B cell (primary cell): ENCODE results near the gene KCNS3. TPM values are rescaled to one million over a fixed set of nuclear protein-coding genes. Genes with fewer than 3 reads are reported as not detected.

Source experiments
- ATAC-seq: fragments of 200-7000 bp; cut with Tn5 transposase; one replicate; pipeline ENCODE4 v1.10.0; 2021; ENCODE audit warnings: low read depth, mild to moderate bottlenecking, moderate number of reproducible peaks, moderate library complexity
- CTCF ChIA-PET: fragments of 350-600 bp; sonication (Branson Sonifier 250); formaldehyde crosslinking; loops from one replicate; lab custom pipeline; 2021; ENCODE audit warnings: antibody characterized with exemption, inconsistent platforms; lab: Charles Lee
- POLR2A ChIA-PET: fragments of 350-600 bp; sonication (Branson Sonifier 250); formaldehyde crosslinking; loops from one replicate; lab custom pipeline; 2021; ENCODE audit warnings: antibody characterized with exemption; lab: Charles Lee
- DNase-seq: peaks from one replicate; pipeline ENCODE4 v3.0.0; 2013
- H2AFZ ChIP-seq: 2 replicates; pipeline ENCODE4 v1.6.1; 2012; ENCODE audit warnings: mild to moderate bottlenecking, low read depth, low read length; ENCODE audit not compliant: insufficient read depth, poor library complexity, severe bottlenecking
- H3K27ac ChIP-seq, 2 donors: 1 replicate in 1 of 2; 2 replicates in 1 of 2; pipeline ENCODE4 v1.5.1; 2012 to 2013; ENCODE audit warnings: low read length in 2 of 2, mild to moderate bottlenecking in 2 of 2, moderate library complexity in 1 of 2
- H3K27me3 ChIP-seq, 4 experiments: fragments of 200-600 bp in 1 of 4; sonication (generic) in 1 of 4; replicated peaks in 1 of 4; 1 replicate in 2 of 4; 2 replicates in 2 of 4; pipeline versions ENCODE4 v1.6.1 to v1.7.0; 2013 to 2016; ENCODE audit warnings: low read length in 3 of 4, mild to moderate bottlenecking in 2 of 4, mixed read lengths in 1 of 4, moderate library complexity in 1 of 4; ENCODE audit not compliant: insufficient read depth in 4 of 4, control insufficient read depth in 3 of 4; ENCODE audit errors: control extremely low read depth in 1 of 4
- H3K36me3 ChIP-seq, 2 experiments: replicated peaks in 1 of 2; 1 replicate in 1 of 2; 2 replicates in 1 of 2; pipeline versions ENCODE4 v1.6.1 to v1.7.1; 2013; ENCODE audit warnings: low read length in 1 of 2; ENCODE audit not compliant: insufficient read depth in 2 of 2, control insufficient read depth in 1 of 2; ENCODE audit errors: control extremely low read depth in 1 of 2, extremely low read depth in 1 of 2
- H3K4me1 ChIP-seq, 2 donors: fragments of 200-600 bp in 1 of 2; sonication (generic) in 1 of 2; 1 replicate in 1 of 2; 2 replicates in 1 of 2; pipeline versions ENCODE4 v1.5.1 to v1.6.1; 2013 to 2017; ENCODE audit warnings: low read length in 2 of 2; ENCODE audit not compliant: control insufficient read depth in 2 of 2, insufficient read depth in 2 of 2
- H3K4me2 ChIP-seq: replicated peaks from 2 replicates; pipeline ENCODE3; 2012; ENCODE audit warnings: mild to moderate bottlenecking, low read depth, low read length; ENCODE audit not compliant: poor library complexity, severe bottlenecking
- H3K4me3 ChIP-seq, 5 experiments: fragments of 200-600 bp in 1 of 5; sonication (generic) in 1 of 5; 1 replicate in 3 of 5; 2 replicates in 2 of 5; pipeline versions ENCODE4 v1.5.1 to v1.7.0; 2011 to 2016; ENCODE audit warnings: low read length in 4 of 5, mild to moderate bottlenecking in 4 of 5, low read depth in 2 of 5, control low read depth in 1 of 5, moderate library complexity in 1 of 5; ENCODE audit not compliant: insufficient read depth in 1 of 5; ENCODE audit errors: control extremely low read depth in 1 of 5, extremely low read depth in 1 of 5
- H3K79me2 ChIP-seq: fragments of 200-600 bp; sonication (generic); one replicate; pipeline ENCODE4 v1.6.0; 2016; ENCODE audit warnings: low read length; ENCODE audit not compliant: control insufficient read depth, insufficient read depth
- H3K9ac ChIP-seq: fragments of 200-600 bp; sonication (generic); 2 replicates; pipeline ENCODE4 v1.6.1; 2017; ENCODE audit warnings: mild to moderate bottlenecking, low read length, moderate library complexity
- H3K9me3 ChIP-seq, 3 donors: one replicate each; pipeline versions ENCODE4 v1.6.1 to v1.7.1; 2013; ENCODE audit warnings: low read length in 2 of 3; ENCODE audit not compliant: control insufficient read depth in 2 of 3, insufficient read depth in 1 of 3; ENCODE audit errors: control extremely low read depth in 1 of 3
- H4K20me1 ChIP-seq: 2 replicates; pipeline ENCODE4 v1.6.0; 2012; ENCODE audit warnings: mild to moderate bottlenecking, low read length; ENCODE audit not compliant: insufficient read depth, control insufficient read depth, poor library complexity, severe bottlenecking
- H3K27ac Mint-ChIP-seq: one replicate; pipeline ENCODE4 v1.8.0; 2021; ENCODE audit warnings: mixed read lengths
- H3K27me3 Mint-ChIP-seq: one replicate; pipeline ENCODE4 v1.8.0; 2021; ENCODE audit warnings: mixed read lengths
- H3K4me1 Mint-ChIP-seq: one replicate; pipeline ENCODE4 v1.8.0; 2021; ENCODE audit warnings: mixed read lengths
- H3K4me3 Mint-ChIP-seq: one replicate; pipeline ENCODE4 v1.8.0; 2021; ENCODE audit warnings: mixed read lengths
- H3K9me3 Mint-ChIP-seq: one replicate; pipeline ENCODE4 v1.8.0; 2022; ENCODE audit warnings: mixed read lengths; ENCODE audit not compliant: insufficient read depth
- EZH2 ChIP-seq: IDR thresholded peaks from 2 replicates; pipeline ENCODE4 v1.6.1; 2012; ENCODE audit warnings: borderline replicate concordance, low read depth, mild to moderate bottlenecking, moderate library complexity, low read length; ENCODE audit not compliant: insufficient read depth, poor library complexity, severe bottlenecking
- WGBS: methylation state at CpG from one replicate; pipeline ENCODE4 v1.1.5; 2013; ENCODE audit warnings: missing lambda C conversion rate; ENCODE audit not compliant: insufficient coverage; 5-methylcytosine and 5-hydroxymethylcytosine counted together
- intact Hi-C: fragments of 100-400 bp; cut with micrococcal nuclease; formaldehyde crosslinking; loops from one replicate; pipeline ENCODE4 v1.10.0; 2022
- polyA plus RNA-seq: library from polyadenylated mRNA; depleted of rRNA; stranded (reverse); fragments of >200 nt; gene quantifications from 2 replicates; pipeline ENCODE4 v1.2.3, GENCODE V29; 2012
- total RNA-seq, 2 donors: library from RNA; stranded (reverse); fragments of 120-200 nt in 1 of 2; gene quantifications; 1 replicate in 1 of 2; 2 replicates in 1 of 2; pipeline versions ENCODE4 v1.2.3 to v1.2.4, GENCODE V29; 2013 to 2022
- TF ChIP-seq, protein P1 (sequence below): fragments of 200-600 bp; IDR thresholded peaks from one replicate; pipeline ENCODE4 v1.8.0; 2022; ENCODE audit warnings: antibody characterized with exemption, mild to moderate bottlenecking

KCNS3 gene
- total and polyA plus RNA-seq, 2 donors (not counting 1 experiment from before 2014, with no cell fraction given), result 0.10 to 0.76 TPM

DNA sequence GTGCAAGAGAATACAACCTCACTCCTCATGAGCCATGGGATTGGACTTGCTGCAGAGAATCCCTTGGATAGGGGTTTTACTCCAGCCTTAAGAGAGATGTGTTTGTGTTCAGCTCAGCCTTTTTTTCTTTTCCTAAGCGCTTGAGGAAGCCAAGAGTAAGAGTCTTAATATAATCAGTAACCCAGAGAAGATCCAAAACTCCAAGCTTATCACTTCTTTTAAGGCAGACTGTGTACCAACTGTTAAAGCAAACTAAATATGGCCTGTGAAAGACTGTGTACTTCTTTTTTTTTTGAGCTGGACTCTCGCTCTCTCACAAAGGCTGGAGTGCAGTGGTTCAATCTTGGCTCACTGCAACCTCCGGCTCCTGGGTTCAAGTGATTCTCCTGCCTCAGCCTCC lies 31.8 kb upstream of the KCNS3 start:
- Histone ChIP-seq H3K9ac (no peak overlapping the region), H3K9me3 (no peaks in the 10 kb centered on the region), H4K20me1 (no peaks in the 10 kb centered on the region), H3K4me3 (no peak overlapping the region), H3K79me2 (no peaks in the 10 kb centered on the region), H3K4me2 (no peak overlapping the region), H3K27ac (no peak overlapping the region), H3K36me3 (no peaks in the 10 kb centered on the region), H3K27me3 (no peaks in the 10 kb centered on the region), H3K4me1 (peaks cover 0 to 2% of the 10 kb centered on the region in 2 donors), H2AFZ (no peak overlapping the region)
- no peak for DNase-seq
- Mint-ChIP-seq H3K27me3 (no peaks in the 10 kb centered on the region), H3K27ac (no peak overlapping the region), H3K9me3 (no peaks in the 10 kb centered on the region), H3K4me3 (no peak overlapping the region), H3K4me1 (peaks cover 1% of the 10 kb centered on the region)
- intact Hi-C loops, result no loop called here
- TF ChIP-seq, protein P1, sequence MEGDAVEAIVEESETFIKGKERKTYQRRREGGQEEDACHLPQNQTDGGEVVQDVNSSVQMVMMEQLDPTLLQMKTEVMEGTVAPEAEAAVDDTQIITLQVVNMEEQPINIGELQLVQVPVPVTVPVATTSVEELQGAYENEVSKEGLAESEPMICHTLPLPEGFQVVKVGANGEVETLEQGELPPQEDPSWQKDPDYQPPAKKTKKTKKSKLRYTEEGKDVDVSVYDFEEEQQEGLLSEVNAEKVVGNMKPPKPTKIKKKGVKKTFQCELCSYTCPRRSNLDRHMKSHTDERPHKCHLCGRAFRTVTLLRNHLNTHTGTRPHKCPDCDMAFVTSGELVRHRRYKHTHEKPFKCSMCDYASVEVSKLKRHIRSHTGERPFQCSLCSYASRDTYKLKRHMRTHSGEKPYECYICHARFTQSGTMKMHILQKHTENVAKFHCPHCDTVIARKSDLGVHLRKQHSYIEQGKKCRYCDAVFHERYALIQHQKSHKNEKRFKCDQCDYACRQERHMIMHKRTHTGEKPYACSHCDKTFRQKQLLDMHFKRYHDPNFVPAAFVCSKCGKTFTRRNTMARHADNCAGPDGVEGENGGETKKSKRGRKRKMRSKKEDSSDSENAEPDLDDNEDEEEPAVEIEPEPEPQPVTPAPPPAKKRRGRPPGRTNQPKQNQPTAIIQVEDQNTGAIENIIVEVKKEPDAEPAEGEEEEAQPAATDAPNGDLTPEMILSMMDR, result no peak
- no peak for TF ChIP-seq EZH2
- ChIA-PET POLR2A (no interaction called here), CTCF (interaction anchor here (0.9 to 4.8 kb wide), 6 partner anchors 11 to 331 kb away, joined by 3 to 29 read pairs (median 5); no protein-coding TSS in a partner anchor)
- 93% methylated on average over 2 of the region's 3 CpGs for WGBS
- ATAC-seq, result no peak

DNA sequence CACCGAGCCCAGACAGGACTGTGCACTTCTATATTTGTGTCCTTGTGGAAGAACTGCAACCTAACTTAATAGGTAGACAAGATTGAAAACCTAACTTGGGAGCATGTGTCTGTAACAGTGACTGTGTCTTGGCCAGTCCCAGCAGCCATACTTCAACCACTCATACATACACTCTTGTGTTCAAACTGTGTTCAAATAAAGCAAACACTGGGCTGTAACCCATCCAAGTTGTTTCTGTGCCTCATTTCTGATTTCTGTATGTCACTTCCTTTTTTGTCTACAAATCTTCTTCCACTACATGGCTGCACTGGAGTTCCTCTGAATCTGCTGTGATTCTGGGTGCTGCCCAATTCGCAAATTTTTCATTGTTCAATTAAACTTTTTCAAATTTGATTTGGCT lies 31.2 kb upstream of the KCNS3 start:
- no peak for ATAC-seq
- no peaks in the 10 kb centered on the region for H4K20me1 ChIP-seq
- H2AFZ ChIP-seq, result no peak overlapping the region
- no peaks in the 10 kb centered on the region for H3K27me3 ChIP-seq
- TF ChIP-seq EZH2, result no peak
- TF ChIP-seq, protein P1, result no peak
- Mint-ChIP-seq H3K4me1 (peaks cover 5% of the 10 kb centered on the region), H3K9me3 (no peaks in the 10 kb centered on the region), H3K27me3 (no peaks in the 10 kb centered on the region), H3K27ac (no peak overlapping the region), H3K4me3 (no peak overlapping the region)
- no peak overlapping the region for H3K4me3 ChIP-seq
- POLR2A ChIA-PET, result no interaction called here
- no peak for DNase-seq
- H3K9ac ChIP-seq, result no peak overlapping the region
- intact Hi-C loops, result no loop called here
- WGBS, result 89% methylated on average over 1 of the region's 2 CpGs
- H3K4me1 ChIP-seq, result peaks cover 0 to 5% of the 10 kb centered on the region in 2 donors
- H3K79me2 ChIP-seq, result no peaks in the 10 kb centered on the region
- no peaks in the 10 kb centered on the region for H3K9me3 ChIP-seq
- H3K27ac ChIP-seq, result no peak overlapping the region
- CTCF ChIA-PET, result interaction anchor here (2.0 to 4.8 kb wide), 3 partner anchors 15 to 128 kb away, joined by 5 to 29 read pairs (median 14); no protein-coding TSS in a partner anchor
- no peaks in the 10 kb centered on the region for H3K36me3 ChIP-seq
- no peak overlapping the region for H3K4me2 ChIP-seq
